ENCODE measurements around the gene ST6GALNAC6. TPM values are rescaled to one million over a fixed set of nuclear protein-coding genes. Genes with fewer than 3 reads are reported as not detected.

ST6GALNAC6 gene
- total RNA-seq, 1 donor from 2014 or later, result 80.0 TPM

DNA sequence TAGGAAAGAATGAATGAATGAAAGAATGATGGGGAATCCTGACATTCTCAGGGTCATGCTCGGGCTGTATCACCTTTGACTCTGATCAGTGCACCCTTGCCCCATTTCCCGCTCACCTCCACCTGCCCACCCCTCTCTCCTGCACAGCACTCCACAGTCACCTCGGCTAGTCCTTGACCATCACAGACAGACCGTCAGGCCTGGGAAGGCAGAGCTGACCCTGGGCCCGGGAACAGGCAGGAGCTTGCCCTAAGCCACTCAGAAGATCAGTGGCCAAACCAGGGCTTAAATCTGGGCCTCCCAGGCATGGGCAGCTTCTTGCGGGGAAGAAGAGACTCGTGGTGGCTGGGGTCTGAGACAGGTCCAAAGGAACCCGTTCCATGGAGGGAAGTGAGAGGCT lies 3.6 kb downstream of the ST6GALNAC6 start:
- Mint-ChIP-seq H3K9me3 (ENCODE audit: unreplicated experiment) (no peaks in the 10 kb centered on the region), H3K36me3 (ENCODE audit: low read depth, unreplicated experiment) (peaks cover 46% of the 10 kb centered on the region), H3K27ac (ENCODE audit: unreplicated experiment) (no peak overlapping the region), H3K4me3 (ENCODE audit: unreplicated experiment) (peak overlapping the region; percentile 77), H3K4me1 (ENCODE audit: unreplicated experiment) (peaks cover 20% of the 10 kb centered on the region), H3K27me3 (ENCODE audit: unreplicated experiment) (peaks cover 4% of the 10 kb centered on the region)
- no peak for DNase-seq (ENCODE audit: low spot score)
- TF ChIP-seq, protein P1, sequence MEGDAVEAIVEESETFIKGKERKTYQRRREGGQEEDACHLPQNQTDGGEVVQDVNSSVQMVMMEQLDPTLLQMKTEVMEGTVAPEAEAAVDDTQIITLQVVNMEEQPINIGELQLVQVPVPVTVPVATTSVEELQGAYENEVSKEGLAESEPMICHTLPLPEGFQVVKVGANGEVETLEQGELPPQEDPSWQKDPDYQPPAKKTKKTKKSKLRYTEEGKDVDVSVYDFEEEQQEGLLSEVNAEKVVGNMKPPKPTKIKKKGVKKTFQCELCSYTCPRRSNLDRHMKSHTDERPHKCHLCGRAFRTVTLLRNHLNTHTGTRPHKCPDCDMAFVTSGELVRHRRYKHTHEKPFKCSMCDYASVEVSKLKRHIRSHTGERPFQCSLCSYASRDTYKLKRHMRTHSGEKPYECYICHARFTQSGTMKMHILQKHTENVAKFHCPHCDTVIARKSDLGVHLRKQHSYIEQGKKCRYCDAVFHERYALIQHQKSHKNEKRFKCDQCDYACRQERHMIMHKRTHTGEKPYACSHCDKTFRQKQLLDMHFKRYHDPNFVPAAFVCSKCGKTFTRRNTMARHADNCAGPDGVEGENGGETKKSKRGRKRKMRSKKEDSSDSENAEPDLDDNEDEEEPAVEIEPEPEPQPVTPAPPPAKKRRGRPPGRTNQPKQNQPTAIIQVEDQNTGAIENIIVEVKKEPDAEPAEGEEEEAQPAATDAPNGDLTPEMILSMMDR (IDR thresholded peaks at IDR 0.05; ENCODE audit: unreplicated experiment), result no peak

DNA sequence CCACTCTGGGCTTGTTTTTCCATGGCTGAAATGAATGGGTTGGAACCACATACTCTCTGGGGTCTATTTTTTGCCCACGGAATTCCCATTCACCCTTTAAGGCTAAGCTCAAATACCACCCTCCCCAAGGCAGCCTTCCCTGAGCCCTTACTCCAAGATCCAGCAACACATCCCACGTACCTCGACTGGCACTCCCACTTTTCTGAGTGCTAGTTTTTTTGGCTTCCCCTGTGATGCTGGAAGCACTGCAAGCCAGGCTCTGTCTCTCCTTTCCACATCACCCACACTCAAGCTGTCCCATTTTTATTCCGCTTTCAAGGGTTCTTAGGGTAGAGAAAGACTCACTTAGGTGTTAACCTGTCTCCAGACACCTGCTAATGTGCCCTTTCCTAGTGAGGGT lies 6.0 kb downstream of the ST6GALNAC6 start:
- Mint-ChIP-seq H3K36me3 (ENCODE audit: low read depth, unreplicated experiment) (peaks cover 56% of the 10 kb centered on the region), H3K27ac (ENCODE audit: unreplicated experiment) (peak overlapping the region; percentile 26), H3K9me3 (ENCODE audit: unreplicated experiment) (no peaks in the 10 kb centered on the region), H3K4me1 (ENCODE audit: unreplicated experiment) (peaks cover 12% of the 10 kb centered on the region), H3K27me3 (ENCODE audit: unreplicated experiment) (peaks cover 4% of the 10 kb centered on the region), H3K4me3 (ENCODE audit: unreplicated experiment) (peak overlapping the region; percentile 79)
- no peak for DNase-seq (ENCODE audit: low spot score)
- TF ChIP-seq, protein P1 (IDR thresholded peaks at IDR 0.05; ENCODE audit: unreplicated experiment), result no peak

- H3K4me3 Mint-ChIP-seq (ENCODE audit: unreplicated experiment), result peak overlapping the region; percentile 67
- DNase-seq (ENCODE audit: low spot score), result no peak
- H3K27ac Mint-ChIP-seq (ENCODE audit: unreplicated experiment), result no peak overlapping the region
- TF ChIP-seq, protein P1 (IDR thresholded peaks at IDR 0.05; ENCODE audit: unreplicated experiment), result no peak
- H3K9me3 Mint-ChIP-seq (ENCODE audit: unreplicated experiment), result no peaks in the 10 kb centered on the region
- peaks cover 11% of the 10 kb centered on the region for H3K4me1 Mint-ChIP-seq (ENCODE audit: unreplicated experiment)
- H3K36me3 Mint-ChIP-seq (ENCODE audit: low read depth, unreplicated experiment), result peaks cover 57% of the 10 kb centered on the region
- H3K27me3 Mint-ChIP-seq (ENCODE audit: unreplicated experiment), result peaks cover 4% of the 10 kb centered on the region
Measured at GRCh38 chr9:127892831-127893230, 6.6 kb downstream of the ST6GALNAC6 start.

DNA sequence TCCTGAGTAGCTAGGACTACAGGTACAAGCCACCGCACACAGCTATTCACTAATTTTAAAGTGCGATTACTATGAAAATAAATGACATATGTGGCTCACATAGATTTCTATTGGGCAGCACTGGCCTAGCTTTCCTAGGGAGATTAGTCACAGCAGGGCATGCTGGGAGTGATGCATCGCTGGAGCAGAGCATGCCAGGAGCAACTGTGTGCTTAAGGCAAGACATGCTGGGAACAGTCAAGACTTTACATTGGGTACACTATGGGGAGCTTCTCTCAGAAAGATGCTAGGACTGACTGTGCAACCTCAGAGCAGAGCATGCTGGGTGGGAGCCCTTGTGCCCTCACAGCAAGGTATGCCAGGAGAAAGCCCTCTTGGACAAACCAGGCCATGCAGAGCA lies 9.3 kb downstream of the ST6GALNAC6 start:
- H3K27ac Mint-ChIP-seq (ENCODE audit: unreplicated experiment), result no peak overlapping the region
- no peak for DNase-seq (ENCODE audit: low spot score)
- no peaks in the 10 kb centered on the region for H3K27me3 Mint-ChIP-seq (ENCODE audit: unreplicated experiment)
- no peaks in the 10 kb centered on the region for H3K9me3 Mint-ChIP-seq (ENCODE audit: unreplicated experiment)
- TF ChIP-seq, protein P1 (IDR thresholded peaks at IDR 0.05; ENCODE audit: unreplicated experiment), result no peak
- no peak overlapping the region for H3K4me3 Mint-ChIP-seq (ENCODE audit: unreplicated experiment)
- peaks cover 57% of the 10 kb centered on the region for H3K36me3 Mint-ChIP-seq (ENCODE audit: low read depth, unreplicated experiment)
- peaks cover 9% of the 10 kb centered on the region for H3K4me1 Mint-ChIP-seq (ENCODE audit: unreplicated experiment)

- no peak overlapping the region for H3K27ac Mint-ChIP-seq (ENCODE audit: unreplicated experiment)
- TF ChIP-seq, protein P1 (IDR thresholded peaks at IDR 0.05; ENCODE audit: unreplicated experiment), result peak; percentile 28
- H3K36me3 Mint-ChIP-seq (ENCODE audit: low read depth, unreplicated experiment), result peaks cover 36% of the 10 kb centered on the region
- no peaks in the 10 kb centered on the region for H3K9me3 Mint-ChIP-seq (ENCODE audit: unreplicated experiment)
- H3K4me3 Mint-ChIP-seq (ENCODE audit: unreplicated experiment), result no peak overlapping the region
- peak; percentile 5 for DNase-seq (ENCODE audit: low spot score)
- H3K4me1 Mint-ChIP-seq (ENCODE audit: unreplicated experiment), result peaks cover 27% of the 10 kb centered on the region
- H3K27me3 Mint-ChIP-seq (ENCODE audit: unreplicated experiment), result peaks cover 6% of the 10 kb centered on the region
Measured at GRCh38 chr9:127887792-127888191, 11.6 kb downstream of the ST6GALNAC6 start.
